NOMO-1 (cell line): Measurements from ENCODE around the gene EDARADD.
A peak's percentile ranks its signal among the peaks of the same experiment; 100 is the strongest.
"Not testable (repeated sequence)": the region's sequence is repeated elsewhere in the genome, so short reads cannot be mapped to it uniquely, and the experiment has no call there.

Experiments
- DNase-seq, 2 experiments: peaks; one replicate each; lab custom pipeline; 2025; ENCODE audit not compliant: unreplicated experiment in 2 of 2; lab: John Stamatoyannopoulos, UW

Gene EDARADD

DNA sequence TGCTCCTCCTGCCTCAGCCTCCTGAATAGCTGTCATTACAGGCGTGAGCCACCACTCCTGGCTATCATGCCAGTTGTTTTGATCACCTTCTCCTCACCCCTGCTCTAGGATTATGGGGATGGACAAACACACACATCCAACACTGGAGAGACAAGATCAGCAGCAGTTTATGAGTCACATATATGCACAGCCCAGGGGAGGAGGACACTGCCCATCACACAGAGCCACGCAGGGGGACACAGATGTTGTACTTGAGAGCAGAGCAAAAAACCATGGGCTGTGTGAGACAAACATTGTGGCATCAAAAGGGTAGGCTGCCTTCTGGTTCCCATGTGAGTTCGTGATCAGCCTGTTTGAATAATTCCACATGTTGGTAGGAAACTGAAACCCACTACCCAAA lies 32.1 kb downstream of the EDARADD start:
- DNase-seq = no peak

DNA sequence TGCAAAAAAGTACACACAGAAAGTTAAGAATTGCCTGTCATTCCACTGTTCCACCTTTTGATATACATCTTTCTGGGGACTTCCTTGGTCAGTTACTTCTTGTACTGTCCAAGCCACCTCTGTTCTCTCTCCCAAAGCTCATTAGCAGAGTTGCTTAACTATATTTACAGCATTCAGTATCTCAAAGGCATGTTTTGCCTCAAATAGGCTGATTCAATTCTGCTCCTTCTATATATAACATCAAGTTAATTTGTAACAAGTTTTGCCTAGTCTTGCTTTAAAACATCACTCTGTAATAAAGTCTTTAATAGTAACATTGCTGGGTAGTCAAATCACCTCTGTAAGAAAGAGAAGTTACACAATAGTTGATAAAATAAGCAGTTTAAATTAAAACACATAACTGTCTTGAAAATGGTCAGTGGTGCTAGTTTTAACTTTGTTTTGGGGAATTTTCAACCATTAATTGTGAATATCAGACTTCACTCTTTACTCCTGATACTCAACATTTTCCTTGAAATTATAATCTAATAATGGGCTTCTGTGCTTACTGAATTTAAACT lies 35.7 kb downstream of the EDARADD start:
- no peak for DNase-seq

DNA sequence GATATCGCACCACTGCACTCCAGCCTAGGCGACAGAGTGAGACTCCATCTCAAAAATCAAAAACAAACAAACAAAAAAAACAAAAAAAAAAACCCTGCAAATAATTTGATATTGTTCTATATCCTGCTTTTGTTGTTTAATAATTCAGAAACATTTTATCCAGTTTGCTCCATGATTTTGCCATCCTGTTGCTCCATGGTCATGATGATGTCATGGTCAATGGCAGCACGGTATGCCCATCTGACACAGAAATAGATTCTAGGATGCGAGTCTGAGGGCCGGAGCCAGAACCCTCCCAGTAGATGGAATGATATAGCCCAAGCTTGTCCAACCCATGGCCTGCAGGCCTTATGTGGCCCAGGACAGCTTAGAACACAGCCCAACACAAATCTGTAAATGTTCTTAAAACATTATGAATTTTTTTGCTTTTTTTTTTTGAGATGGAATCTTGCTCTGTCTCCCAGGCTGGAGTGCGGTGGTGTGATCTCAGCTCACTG lies 39.8 kb downstream of the EDARADD start:
- DNase-seq = no peak

DNA sequence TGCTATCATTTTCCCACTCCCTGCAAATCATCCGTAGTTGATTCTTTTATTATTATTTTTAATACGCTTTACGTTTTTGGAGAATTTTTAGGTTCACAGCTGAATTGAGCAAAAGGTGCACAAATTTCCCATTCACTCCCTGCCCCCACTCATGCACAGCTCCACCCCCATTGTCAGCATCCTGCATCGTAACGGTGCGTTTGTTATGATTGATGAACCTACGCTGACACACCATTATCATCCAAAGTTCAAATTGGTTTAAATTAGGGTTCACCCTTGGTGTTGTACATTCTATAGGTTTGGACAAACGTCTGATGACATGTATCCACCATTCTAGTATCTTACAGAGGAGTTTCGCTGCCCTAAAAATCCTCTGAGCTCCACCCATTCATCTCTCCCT lies 44.5 kb downstream of the EDARADD start:
- no peak for DNase-seq

DNA sequence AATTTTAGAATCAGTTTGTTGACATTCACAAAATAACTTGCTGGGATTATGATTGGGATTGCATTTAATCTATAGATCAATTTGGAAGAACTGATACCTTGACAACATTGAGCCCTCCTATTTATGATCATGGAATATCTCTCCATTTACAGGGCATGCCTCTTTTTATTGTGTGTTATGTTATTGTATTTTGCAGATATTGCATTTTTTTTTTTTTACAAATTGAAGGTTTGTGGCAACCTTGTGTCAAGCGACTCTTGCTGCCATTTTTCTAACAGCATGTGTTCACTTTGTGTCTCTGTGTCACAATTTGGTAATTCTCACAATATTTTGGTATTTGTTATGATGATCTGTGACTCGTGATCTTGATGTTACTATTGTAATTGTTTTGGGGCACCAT lies 46.3 kb downstream of the EDARADD start:
- no peak for DNase-seq

DNA sequence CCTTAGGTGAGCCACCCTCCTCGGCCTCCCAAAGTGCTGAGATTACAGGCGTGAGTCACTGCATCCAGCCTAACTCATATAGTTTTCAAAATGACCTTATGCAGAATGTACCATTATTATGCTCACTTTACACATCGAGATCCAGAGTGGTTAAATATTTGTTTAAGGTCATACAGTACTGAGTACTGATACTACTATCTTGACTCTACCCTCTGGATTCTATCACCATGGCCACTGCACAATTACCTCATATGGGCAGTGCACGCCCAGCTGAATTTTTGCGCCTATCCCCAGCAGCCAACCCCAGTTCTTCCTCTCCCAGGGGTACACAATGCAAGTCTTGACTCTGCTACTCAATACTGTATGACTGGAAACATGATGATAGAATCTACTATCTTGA lies 56.7 kb downstream of the EDARADD start:
- DNase-seq = no peak

DNA sequence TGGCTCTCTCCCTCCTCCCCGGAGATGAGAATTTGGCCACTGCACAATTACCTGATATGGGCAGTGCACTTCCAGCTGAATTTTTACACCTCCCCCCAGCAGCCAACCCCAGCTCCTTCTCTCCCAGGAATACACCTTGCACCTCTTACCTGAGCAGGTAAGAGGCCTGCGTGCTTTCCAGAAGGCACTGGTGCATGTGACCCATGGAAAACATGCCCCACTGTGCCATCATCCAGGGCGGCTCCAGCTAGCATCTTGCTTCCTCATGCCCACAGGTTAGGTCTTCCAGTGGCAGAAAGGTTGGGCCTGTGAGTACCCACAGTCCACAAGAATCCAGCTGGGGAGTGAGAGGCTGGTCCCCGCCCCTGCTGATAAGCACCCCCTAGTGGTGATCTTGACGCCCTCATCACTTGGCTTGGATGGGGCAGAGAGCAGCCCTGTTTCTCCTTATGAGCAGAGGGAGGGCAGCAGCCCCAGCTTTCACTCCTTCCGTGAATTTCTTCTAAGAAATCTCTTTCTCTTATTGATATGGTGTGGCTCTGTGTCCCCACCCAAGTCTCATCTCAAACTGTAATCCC lies 57.8 kb downstream of the EDARADD start:
- peak in 1 of 2 experiments; percentile 6 for DNase-seq

DNA sequence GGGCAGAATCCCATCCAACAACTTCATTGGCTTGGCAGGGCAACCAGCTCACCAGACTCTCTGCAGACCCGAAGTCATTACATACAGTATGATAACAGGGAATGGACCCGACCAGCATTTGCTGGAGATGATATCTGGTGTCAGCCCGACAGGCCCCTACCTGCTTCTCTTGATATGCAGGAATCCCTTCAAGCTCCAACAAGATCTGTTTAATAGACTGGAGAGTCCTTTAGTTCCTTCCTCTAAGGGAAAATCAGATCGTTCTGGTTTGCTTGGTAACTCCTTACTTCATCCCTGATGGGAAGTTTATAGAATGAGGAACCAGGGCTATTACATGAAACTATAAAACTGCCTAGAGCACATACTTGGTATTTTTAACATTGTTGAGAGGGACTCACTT lies 61.2 kb downstream of the EDARADD start:
- peak in 1 of 2 experiments; percentile 14 for DNase-seq

DNA sequence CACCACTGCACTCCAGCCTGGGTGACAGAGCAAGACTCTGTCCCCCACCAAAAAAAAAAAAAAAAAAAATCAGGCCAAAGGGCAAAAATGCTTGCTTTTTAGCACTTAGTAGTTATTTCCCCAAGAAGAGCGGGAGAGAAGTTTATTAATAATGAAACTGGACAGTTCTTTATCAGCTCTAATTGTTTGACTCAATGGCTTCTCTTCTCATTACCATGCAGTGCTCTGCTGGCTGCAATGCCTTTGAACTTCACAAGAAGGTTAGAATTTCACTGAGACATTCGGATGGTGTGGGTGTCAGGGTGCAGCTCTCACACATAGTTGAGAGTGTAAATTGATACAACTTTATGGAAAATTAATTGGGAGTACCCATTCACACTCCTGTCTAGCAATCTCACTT lies 63.7 kb downstream of the EDARADD start:
- no peak for DNase-seq

DNA sequence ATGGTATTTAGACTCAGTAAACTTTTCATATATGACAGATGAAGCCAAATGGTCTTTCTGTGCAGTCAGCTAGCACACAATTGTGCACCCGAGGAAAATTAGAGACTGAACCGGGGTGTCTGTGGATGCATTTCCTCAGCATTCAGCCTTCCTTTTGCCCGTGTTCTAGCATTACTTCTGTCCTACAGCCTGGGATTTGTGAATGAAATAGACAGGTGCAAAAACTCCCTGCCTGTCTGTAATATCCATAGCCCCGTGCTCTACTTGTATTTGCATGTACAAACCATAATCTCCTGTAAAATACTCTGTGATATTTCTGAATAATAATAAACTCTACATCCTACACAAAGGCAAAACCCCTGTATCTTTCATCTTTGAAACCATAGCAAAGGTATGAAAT lies 64.9 kb downstream of the EDARADD start:
- DNase-seq = no peak

DNA sequence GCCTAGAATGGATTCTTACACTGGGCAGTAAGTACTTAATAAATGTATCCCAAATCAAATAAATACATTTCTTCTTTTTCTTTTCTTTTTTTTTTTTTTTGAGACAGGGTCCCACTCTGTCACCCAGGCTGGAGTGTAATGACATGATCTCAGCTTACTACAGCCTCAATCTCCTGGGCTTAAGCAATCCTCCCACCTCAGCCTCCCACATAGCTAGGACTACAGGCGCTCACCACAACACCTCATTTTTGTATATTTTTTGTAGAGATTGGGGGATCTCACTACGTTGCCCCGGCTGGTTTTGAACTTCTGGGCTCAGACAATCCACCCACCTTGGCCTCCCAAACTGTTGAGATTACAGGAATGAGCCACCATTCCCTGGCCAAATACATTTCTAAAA lies 66.0 kb downstream of the EDARADD start:
- no peak for DNase-seq

DNA sequence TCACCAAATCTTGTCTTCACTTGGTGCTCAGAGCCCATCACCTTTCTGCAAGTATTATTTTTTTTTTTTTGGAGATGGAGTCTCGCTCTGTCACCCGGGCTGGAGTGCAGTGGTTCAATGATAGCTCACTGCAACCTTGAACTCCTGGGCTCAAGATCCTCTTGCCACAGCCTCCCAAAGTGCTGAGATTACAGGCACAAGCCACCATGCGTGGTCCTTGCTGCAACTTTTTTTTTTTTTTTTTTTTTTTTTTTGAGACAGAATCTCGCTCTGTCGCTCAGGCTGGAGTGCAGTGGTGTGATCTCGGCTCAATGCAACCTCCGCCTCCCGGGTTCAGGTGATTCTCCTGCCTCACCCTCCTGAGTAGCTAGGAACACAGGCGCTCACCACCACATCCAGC lies 70.1 kb downstream of the EDARADD start:
- not testable (repeated sequence) for DNase-seq

DNA sequence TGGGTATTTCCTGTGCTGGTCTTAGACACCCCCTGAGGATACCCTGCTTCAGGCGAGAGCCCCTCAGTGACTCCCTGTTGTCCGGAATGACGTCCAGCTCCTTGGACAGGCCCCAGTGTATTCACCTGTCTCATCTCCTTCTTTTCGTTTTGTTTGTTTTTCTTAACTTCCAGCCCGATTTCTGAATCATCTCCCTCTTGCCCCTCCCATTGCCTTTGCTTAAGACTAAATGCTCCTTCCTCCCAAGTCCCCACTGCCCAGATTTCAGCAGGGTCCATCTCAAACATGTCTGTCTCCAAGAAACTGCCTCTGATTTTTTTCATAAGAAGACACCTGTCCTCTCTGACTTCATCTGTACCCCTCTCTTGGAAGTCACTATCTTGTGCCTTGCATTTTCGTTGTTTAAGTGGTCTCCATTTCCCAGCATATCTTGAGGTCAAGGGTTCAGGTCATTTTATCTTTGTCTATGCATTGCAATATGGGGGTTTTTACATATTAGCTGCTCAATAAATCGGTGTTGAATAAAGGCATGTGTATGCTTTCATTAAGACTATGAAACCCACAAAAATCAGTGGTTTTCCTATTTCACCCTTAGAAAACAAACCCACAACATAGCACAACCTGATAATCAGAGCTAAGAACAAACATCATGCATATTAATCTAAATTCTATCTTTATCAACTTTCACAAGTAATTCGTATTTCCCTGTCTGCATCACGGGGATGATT lies 71.3 kb downstream of the EDARADD start:
- DNase-seq = no peak

DNA sequence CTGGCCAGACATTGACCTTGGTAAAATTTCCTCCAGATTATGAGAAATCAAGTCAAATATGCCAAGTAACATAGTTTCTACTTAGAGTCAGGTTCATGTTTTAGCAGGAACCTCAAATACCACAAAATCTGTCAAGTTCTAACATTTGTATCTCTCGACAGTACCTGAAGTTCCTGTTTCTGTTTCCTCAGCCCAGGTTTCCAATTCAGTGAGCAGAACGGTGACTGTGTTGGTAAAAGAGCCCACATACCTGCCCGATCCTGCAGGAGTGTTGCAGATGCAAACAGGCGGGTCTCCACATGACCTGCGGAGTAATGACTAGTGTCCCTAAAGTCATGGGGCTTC lies 71.8 kb downstream of the EDARADD start:
- peak in 1 of 2 experiments; percentile 33 for DNase-seq

DNA sequence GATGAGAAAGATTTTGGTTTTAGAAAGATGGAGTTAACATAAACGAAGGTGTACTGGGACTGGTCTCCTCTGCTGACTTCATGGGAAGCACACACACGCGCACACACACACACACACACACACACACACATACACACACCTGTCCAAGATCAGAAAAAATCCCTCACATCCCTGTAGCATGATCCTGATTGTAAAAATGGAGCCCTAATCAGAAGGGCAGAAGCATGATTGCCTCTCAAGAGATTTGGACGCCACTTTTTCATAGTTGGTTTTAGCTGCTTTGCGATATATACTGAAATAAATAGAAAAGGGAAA lies 73.2 kb downstream of the EDARADD start:
- DNase-seq = no peak

DNA sequence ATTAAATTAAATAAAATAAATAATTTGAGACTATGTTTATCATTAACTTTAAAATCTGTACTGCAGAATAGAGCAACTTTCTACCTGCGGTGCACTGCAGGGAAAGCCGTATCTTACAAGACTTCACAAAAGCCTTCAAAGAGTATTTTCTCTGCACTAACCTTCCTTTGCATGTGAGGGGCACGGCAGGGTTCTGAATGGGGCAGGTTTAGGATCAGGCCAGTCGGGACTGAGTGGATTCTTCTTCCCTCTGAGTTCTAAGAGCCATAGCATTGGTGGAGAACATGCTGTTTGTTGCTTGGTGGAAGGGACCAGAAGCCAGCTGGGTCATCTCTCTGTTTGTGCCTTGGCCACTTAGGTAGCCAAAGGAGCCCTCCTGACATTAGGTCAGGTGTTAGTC lies 74.5 kb downstream of the EDARADD start:
- DNase-seq = no peak

DNA sequence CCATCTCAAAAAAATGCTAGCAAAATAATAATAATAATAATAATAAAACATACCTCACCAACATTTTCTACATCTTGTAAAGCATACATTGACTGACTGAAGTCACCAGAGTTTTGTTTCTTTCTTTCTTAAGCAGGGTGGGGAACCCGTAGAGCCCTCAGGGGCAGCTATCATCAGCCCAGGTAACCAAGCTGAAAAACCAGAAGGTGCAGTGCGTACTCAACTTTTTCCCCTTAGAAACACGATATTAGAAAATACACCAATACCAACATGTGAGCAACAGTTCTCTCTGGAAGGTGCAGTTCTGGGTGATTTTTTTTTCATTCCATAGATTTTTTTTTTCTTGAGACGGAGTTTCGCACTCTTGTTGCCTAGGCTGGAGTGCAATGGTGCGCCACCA lies 75.4 kb downstream of the EDARADD start:
- DNase-seq = no peak

DNA sequence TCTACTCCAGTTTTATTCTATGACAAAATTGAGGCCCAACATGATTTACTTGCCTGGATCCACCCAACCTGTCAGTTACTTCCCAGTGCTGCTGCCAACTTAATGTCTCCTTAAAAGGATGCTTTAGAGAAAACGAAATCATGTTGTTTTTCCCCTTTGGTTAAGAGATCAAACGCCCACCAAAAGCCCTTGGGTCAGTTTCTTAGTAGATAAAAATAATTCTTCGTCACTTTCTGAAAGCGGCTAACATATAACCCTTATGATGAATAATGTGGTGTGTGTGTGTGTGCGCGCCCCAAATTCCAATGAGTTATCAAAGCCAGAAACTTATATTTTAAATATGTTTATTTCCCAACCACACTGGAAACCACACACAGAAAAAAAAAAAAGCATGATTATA lies 77.0 kb downstream of the EDARADD start:
- no peak for DNase-seq

DNA sequence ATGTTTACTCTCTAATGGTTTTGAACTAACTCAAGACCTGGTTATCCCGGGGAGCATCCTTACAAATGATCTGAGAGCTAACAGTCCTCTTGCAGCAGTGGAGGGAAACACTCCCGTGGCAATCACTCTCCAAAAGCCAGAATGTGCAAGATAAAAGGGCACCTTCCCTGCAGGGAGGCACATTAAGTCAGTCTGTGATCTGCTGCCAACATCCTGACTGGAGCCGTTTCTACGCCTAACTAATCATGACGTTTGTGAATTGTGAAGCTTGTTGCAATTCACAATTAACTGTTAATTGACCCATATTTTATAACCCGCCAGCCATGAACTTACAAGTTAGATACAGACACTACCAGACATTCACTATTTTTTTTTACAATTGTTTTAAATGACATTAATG lies 77.6 kb downstream of the EDARADD start:
- no peak for DNase-seq

DNA sequence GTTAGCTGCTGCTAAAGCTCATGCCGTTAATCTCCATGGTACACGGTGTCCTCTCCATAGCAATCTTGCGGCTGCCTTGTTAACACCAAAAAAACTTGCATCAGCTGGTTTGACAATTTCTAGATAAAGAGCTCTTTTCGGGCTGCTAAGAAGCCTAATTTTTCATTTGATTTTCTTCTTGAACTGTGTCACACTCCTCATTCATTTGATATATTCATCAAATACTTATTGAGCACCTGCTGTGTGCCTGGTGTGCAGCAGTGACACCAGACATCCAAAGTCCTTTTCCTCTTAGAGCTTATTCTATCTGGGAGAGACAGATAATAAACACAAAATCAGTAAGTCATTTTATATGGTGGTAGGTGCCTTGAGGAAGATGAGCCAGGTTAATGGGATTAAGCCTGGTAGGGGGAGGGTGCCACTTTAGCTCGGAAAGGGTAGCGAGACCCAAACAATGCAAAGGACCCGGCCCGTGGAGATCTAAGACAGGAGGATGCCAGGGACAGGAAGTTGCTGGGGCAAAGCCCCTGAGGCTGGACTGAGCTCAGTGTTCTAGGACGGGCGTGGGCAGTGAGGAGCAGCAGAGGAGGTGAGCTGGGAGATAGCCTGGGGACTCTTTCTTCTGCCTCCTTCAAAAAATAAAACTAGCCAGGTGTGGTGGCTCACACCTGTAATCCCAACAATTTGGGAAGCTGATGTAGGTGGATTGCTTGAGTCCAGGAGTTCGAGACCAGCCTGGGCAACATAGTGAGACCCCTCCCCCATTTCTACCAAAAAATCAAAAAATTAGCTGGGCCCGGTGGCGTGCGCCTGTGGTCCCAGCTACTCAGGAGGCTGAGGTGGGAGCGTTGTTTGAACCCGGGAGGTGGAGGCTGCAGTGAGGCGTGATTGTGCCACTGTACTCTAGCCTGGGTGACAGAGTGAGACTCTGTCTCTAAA lies 79.0 kb downstream of the EDARADD start:
- DNase-seq = no peak

DNA sequence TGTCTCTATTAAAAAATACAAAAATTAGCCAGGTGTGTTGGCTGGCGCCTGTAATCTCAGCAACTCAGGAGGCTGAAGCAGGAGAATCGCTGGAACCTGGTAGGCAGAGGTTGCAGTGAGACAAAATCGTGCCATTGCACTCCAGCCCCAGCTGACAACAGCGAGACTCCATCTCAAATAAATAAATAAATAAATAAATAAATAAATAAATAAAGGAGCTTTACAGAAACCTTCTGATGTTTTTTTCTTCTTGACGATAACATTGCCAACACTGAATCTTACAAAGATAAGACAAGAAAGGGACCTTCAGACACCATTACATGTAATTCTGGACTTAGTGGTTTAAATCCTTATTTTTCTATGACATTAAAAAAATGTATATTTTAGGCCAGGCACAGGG lies 81.9 kb downstream of the EDARADD start:
- DNase-seq = no peak
